HG02938 (cell line): ENCODE data around the gene COL3A1.

Experiments used
- ATAC-seq: cut with Tn5 transposase; IDR thresholded peaks from one replicate; pipeline ENCODE4 v1.9.1; 2021; ENCODE audit warnings: mild to moderate bottlenecking, moderate library complexity; ENCODE audit not compliant: unreplicated experiment

The COL3A1 gene

DNA sequence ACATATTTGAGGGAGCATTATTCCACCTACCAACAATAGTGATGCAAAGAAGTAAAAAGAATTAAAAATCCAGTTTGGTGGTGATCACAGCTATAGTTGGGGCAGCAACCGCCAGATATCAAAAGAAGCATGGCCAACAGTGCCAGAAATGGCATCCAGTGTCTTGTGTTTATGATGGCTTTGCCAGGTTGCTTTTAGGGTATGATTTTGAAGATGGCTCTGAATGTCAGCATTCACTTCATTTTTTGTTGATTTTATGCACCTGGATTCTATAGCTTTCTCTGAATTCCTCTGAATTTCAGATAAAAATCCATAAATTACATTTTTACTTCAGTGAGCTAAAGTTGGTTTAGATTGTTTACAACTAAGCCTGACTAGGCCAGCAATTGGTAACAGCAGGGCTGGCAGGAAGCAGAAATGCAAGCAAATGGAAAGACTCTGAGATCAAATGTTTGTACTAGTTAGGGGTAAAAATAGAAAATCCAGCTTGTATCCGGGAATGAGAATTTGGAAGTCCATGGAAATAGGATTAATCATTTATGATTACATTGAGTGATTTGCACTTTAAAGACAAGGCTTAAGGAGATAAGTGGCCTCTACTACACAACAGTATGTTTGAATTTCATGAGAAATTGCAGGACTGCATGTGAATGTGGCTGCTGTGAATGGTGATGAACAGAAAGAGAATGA, 40.4 kb downstream of the COL3A1 start:
- no peak for ATAC-seq

DNA sequence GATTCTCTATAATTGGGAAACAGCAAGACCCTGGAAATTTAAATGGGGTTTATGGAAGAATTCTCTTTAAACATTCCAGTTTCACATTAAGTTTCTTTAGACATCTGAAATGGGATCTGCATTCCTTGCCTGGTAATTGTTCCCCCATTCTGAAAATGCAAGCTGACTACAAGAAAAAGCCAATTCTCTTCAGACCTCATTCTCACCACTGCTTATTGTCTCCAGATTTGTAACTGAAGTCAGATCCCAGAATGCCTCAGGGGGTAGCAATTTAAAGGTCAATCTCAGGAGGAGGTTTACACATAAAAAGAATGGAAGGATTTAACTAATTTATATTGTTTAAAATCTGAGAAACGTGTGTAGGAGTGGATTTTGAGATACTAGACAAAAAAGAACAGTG, 41.2 kb downstream of the COL3A1 start:
- no peak for ATAC-seq

DNA sequence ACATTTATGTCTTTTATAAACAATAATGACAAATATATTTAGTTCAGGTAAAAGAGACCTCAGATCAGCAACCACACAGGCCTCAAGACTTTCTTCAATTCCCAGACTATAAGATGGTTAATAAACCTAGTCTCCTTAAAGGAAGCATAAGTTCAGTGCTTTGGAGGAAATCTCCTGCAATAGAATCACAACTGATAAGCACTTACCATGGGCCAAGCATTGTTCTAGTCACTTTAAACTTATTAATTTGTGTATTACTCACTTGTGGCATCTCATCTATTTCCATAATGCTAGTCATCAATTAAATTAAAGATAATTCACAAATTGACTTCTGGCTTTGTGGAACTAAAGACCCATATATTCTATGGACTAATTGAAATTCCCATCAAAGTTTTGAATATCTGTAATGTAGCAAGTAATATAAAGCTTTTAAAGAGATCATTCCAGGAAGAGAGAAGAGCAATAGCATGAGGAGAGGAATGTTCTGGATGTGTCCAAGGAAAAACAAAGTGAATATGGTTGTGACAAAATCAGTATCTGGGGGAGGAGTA, 42.2 kb downstream of the COL3A1 start:
- no peak for ATAC-seq

DNA sequence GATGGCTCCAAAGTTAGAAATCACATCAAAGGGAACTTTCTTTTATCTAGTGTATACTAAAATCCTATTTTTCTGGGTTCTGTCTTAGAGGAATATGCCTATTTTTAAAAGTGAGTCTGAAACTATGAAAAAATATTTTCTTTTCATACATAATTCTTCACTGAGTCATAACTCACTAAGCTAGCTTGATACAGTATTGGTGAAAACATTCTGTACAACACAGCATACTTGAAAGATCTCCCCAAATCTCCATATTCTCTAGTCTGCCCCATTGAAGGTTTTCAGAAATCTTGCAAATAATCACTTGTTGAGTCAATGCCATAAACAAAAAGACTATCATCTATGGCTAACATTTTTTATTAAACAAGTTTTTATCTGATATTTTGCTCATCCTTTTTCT, 44.5 kb downstream of the COL3A1 start:
- ATAC-seq = no peak

DNA sequence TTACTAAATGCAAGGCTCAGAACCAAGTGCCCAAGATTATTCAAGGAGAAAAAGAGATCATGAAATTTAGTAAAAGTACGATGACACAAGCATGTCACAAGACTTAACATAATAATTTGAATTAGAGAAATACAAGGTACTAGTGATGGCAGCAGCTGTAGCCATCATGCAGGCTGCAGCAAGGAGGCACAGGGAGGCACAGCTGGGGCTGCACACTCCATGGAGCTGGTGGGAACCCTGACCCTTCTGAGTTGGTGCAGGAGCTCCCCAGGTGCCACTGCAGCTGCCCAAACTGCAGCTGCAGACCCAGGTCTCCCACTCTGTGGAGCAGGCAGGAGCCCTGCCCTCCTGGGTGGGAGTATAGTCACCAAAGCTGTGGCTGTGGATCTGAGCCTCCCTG, 46.0 kb downstream of the COL3A1 start:
- no peak for ATAC-seq

DNA sequence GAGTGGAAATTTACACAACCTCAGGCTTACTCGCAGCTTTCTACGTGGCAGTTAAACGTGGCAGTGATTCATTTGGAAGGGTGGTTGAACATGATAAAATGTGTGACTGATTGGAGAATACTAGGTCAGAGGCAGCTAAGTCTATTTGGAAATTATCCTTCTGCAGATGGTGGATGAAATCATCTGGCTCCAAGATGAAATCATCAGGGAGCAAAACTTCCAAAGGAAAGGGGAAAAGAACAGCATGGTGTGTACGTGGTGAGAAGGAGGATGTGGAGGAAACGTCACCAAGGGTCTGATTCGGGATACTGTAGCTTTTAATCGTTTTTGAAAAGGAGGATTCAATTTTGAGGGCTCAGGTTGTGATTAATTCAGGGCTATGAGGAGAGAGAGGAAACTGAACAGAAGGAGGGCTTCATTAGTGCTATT, 47.9 kb downstream of the COL3A1 start:
- ATAC-seq = no peak

DNA sequence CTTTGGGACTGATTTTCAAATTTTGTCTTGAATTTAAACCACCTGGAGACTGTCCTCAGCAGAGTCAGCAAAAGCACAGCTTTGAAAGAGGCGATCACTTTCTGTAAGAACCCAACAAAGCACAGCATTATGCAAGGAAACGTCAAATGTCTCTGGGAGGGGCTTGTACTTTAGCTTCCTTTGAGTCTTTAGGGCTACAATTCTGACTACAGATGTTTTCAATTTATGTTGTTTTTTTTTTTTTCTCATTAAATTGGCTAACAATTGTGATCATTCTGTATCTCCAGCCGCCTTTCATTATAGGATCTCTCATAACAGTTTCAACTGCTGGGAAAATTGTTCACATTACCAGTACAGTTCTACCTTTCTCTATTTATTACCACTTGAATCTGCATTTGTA, 48.3 kb downstream of the COL3A1 start:
- no peak for ATAC-seq

DNA sequence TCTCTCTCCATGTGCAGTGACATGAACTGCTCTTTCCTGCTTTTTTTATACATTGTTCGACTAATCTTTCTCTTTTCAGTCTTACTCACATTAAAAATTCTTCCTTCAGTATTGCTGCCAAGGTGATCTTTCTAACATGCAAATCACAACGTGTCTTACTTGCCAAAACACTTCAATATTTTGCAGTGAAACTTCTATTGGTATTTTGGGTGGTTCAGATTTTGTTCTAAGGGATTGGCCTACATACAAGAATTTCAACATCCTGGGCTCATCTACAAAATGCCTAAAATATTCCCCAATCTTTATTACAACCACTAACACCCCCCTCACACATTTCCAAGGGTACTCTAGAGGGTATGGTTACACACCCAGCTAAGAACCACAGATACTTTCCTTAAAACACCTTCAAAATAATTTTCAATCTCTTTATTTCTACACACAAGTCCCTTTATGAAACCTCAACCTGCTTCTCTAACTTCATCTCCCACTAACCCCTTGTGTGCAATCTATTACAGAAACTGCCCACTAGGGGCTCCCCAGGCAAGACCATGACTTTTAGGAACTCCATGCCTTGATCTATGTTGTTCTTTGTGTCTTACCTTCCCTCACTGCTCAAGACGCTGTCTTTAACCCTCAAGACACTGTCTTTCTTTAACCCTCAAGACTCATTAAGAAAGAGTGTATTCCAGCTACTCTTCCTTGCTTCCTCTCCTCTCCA, 50.9 kb downstream of the COL3A1 start:
- ATAC-seq = peak; percentile 61

DNA sequence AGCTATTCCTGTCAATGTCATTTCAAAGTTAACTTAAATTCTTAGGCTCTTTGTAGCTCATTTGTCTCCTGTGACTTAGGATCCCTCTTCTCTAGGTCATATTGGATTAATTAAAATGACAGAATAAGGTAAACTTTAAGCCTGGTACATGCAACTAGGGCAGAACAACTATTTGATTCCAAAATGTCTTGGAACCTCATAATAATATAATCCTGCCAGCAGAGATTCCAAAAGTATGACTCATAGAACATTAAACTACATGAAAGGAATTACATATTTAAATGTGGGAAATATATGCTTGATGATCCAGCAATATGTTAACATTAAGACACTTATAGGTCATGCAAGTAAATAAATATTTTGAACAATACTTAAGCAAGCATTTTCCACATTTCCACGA, 63.3 kb downstream of the COL3A1 start:
- ATAC-seq = no peak

DNA sequence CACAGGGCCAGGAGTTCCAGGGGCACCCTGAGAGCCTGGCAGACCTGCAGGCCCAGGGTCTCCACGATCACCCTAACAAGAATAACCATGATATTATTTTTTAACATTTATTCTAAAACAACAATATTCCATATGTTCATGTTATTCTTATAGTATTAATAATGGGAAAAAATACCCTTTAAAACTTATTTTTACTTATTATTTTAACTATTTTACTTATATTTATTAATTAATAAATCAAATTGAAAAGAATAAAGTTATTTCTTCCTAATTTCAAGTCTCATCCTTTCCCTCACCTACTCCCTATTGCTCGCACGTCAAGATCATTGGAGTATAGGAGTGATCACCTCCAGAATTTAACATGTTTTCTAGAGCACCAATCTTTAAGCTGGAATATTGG, 71.7 kb downstream of the COL3A1 start:
- no peak for ATAC-seq

DNA sequence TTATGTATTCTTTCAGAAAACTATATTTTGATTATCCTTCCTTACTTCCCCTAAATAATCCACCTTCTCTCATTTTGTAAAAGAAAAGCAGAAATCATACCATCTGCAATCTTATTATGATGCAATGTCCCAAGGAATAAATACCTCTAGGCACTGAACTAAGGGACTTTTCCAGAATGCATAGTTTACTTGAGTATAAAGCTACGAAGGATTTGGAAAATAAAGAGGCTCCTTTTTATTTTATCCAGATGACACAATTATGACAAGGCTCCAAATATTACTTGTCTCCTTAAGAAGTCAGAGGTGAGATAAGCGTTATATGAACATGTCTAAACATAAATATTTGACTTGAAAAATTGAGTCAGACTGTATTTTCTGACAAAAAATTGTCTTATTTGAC, 72.1 kb downstream of the COL3A1 start:
- no peak for ATAC-seq

DNA sequence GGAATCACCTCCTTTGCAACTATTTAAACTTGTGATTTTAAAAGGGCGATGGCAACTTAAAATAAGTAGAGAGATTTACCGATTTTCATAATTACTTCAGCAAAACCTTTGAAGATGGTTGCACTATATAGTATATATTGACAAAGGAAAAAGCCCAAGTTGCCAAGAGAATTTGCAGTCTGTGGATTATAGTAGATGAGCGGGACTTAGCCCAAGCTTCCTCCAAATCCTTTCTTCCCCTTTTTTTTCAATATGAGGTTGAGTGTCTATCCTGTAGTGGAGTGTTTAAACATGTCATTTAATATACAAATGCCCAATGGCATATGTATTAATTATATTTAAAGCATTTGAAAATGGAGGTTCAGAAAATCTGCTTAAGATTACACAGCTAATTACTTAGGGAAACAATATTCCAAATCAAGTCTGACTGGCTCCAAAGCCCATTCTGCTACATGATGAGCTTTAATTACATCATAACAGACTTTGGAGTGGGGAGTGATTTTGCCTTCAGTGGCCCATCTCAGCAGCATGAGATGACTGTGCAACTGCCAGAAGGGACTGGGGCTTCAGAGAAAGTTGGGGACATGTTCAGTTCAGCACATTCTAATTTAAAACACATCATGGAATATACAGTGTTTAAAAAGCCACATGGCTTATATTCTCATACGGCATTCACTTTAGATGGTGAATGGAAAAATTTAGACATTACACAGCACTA, 73.2 kb downstream of the COL3A1 start:
- ATAC-seq = no peak

DNA sequence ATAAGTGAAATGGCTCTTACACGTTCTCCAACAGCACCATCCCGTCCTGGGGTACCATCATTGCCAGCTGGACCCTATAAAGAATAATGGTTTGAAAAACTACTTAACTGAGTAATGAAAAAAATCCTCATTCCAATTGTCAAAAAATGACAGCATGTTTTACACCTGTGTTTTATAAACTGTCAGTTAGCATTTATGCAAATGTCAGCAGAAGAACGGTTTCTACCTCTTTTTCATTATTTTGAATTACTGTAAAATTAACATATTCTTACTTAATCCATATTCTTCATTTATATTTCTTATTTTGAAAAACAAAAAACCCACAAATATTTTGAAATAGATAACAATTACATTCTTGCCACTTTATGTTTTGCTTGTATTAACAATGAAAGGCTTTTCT, 74.0 kb downstream of the COL3A1 start:
- ATAC-seq = no peak

DNA sequence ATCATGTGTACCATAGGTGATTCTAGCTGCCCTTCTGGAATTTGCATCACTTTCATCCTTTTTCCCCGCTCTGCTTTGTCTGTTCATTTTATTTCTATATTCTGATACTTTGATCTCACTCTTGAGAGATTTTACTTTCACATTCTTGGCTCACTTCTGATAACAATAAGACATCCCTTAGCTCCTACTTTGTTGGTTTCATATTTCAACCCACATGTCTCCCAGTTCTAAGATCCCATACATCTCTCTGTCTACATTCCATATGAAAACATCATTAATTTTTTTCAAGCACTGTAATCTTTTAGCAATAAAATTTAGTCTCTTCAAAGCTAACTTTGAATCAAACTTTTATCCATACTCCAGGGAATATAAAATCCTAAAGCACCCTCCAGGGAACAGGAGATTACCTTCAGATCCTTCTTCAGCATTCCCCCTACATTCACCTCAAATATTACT, 75.6 kb downstream of the COL3A1 start:
- no peak for ATAC-seq

DNA sequence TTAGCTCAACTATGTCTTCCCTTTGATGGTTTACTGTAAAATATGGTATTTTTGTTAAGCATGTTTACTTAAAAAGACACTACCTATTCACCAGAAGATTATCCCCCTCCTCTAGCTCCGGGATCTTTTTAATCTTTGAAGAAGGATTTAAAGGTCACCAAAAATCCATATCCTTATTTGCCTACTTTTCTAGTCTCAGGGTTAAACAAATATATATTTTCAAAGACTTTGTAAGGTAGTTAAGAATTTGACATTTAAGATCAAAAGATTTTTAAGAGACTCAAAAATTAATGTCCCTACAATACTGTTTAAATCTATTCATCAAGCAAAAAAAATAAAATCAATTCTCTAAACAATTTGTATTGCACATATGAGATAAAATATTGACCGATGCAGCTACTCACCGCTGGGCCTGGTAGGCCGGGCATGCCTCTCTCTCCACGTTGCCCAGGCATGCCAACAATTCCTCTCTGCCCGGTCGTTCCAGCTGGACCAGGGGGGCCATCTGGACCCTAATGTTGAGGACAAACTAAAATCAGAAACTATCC, 76.1 kb downstream of the COL3A1 start:
- ATAC-seq = no peak

DNA sequence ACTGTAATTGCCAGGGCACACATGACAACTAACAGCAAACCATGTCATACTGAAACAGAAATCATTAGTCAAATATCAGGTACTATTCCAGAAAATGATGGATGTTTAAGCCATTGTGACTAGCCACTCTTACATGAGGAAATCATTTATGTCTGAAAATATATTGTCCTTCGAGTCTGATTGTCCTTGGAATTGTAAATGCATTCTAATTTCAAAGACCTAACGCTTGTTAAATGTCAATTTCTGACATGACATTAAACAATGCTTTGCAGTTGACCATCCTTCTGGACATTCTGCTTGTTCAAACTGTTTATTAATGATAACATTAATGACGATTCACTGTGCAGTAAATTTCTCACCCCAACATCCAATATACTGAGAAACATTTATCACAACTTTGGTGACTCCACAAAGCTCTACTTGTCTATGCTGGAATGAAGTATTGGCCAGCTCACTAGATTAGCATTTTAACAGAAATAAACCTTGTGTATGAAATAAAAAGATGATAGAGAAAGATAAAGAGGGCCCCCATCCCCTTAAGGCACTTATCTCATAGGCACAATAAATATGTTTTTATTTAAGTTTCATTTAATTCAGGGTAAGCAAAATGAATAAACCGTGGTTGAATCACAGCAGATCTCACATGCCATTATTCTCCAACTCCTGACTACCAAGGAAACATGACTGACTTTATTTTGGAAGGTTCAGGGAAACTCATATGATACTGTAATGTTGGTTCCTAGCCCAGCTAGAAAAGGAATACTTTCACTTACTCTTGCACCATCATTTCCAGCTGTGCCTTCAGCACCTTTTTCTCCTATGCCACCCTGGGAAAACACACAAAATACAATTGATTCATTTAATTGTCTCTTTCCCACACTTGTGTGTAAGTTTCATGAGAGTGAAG, 82.3 kb downstream of the COL3A1 start:
- no peak for ATAC-seq

DNA sequence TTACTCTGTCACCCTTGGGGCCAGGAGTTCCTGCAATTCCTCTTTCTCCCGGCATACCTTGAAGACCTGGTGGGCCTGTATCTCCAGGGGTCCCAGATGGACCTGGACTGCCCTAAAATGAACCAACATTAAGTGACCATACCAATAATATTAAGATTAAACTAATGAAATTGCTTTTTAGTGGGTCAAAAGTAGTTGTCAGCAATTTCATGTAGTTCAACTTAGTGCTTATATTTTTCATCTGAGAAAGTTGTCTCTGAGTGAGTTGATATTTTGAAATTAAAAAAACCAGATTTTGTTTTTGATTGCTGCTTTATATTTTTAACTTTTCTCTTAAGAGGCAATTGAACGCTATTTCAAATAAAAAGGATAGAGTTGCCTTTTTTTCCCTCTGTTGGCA, 83.1 kb downstream of the COL3A1 start:
- ATAC-seq = no peak

DNA sequence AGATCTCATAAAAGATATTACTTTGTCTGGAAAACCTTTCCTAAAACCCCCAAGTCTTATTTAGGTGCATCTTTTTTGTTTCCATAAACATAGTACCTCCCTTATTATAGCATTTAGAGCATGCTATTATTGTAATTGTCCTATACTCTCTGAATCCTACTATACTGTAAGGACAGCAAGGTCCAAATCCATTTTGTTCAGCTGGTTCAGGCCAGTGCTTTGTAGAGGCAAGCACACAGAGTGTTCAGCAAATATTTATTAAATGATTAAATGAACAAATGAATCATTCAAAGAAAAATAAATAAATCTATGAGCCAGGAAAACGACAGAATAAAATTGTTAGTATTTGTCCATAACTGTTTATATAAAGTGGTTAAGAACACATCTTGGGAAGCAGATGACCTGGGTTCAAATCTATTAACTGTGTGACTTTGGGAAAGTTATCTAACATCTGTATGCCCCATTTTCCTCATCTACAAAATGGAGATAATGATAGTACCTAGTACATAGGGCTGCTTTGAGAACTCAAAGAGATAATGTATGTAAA, 86.0 kb downstream of the COL3A1 start:
- no peak for ATAC-seq
